OCI-LY7 (cell line): ENCODE results near the gene GNPTG.

Experiments
- EZH2phosphoT487 ChIP-seq: fragments of 200-600 bp; sonication (generic); IDR thresholded peaks from 2 replicates; pipeline ENCODE4 v1.6.1; 2018; ENCODE audit warnings: low read depth, borderline replicate concordance, mild to moderate bottlenecking, mixed run types, antibody characterized with exemption, low read length, moderate library complexity, mixed read lengths
- TF ChIP-seq, protein P1 (sequence below): fragments of 200-600 bp; sonication (generic); conservative IDR thresholded peaks from 2 replicates; pipeline ENCODE4 v1.5.1; 2014; ENCODE audit warnings: mild to moderate bottlenecking, antibody characterized with exemption, low read length, moderate library complexity, mixed read lengths

DNA sequence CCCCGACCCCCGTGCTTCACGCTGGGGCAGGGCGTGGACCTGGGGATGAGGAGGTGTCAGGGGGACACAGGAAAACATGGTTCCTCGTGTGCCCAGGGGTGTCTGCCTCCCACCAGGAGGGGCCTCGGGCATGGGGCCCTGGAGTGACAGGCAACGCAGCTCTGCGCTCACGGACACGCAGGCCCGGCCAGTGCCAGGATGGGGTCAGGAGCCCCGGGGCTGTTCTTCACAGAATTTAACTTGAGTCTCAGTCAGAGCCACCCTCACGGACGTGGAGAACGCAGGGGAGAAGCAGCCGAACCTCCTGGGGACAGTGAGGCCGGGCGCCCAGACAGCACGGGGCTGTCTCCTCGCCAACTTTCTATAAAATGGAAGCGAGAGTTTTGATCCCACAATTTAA lies 46.0 kb downstream of the GNPTG start:
- TF ChIP-seq, protein P1, sequence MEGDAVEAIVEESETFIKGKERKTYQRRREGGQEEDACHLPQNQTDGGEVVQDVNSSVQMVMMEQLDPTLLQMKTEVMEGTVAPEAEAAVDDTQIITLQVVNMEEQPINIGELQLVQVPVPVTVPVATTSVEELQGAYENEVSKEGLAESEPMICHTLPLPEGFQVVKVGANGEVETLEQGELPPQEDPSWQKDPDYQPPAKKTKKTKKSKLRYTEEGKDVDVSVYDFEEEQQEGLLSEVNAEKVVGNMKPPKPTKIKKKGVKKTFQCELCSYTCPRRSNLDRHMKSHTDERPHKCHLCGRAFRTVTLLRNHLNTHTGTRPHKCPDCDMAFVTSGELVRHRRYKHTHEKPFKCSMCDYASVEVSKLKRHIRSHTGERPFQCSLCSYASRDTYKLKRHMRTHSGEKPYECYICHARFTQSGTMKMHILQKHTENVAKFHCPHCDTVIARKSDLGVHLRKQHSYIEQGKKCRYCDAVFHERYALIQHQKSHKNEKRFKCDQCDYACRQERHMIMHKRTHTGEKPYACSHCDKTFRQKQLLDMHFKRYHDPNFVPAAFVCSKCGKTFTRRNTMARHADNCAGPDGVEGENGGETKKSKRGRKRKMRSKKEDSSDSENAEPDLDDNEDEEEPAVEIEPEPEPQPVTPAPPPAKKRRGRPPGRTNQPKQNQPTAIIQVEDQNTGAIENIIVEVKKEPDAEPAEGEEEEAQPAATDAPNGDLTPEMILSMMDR, result no peak
- no peak for TF ChIP-seq EZH2phosphoT487
